HFF-Myc (cell line): Measurements from ENCODE around the gene SAPCD2.

Experiments used
- DNase-seq: peaks from one replicate; pipeline ENCODE4 v3.0.0-alpha.2; 2011; ENCODE audit warnings: low read depth; ENCODE audit errors: extremely low read depth
- H3K4me3 ChIP-seq: replicated peaks from 2 replicates; pipeline ENCODE4 v1.5.1; 2011; ENCODE audit warnings: low read depth, mild to moderate bottlenecking, control low read depth, low read length
- TF ChIP-seq, protein P1 (sequence below): IDR thresholded peaks from 2 replicates; pipeline ENCODE4 v1.5.1; 2012; ENCODE audit warnings: mild to moderate bottlenecking, low read depth, low read length, control low read depth; ENCODE audit errors: missing control alignments

Gene SAPCD2

DNA sequence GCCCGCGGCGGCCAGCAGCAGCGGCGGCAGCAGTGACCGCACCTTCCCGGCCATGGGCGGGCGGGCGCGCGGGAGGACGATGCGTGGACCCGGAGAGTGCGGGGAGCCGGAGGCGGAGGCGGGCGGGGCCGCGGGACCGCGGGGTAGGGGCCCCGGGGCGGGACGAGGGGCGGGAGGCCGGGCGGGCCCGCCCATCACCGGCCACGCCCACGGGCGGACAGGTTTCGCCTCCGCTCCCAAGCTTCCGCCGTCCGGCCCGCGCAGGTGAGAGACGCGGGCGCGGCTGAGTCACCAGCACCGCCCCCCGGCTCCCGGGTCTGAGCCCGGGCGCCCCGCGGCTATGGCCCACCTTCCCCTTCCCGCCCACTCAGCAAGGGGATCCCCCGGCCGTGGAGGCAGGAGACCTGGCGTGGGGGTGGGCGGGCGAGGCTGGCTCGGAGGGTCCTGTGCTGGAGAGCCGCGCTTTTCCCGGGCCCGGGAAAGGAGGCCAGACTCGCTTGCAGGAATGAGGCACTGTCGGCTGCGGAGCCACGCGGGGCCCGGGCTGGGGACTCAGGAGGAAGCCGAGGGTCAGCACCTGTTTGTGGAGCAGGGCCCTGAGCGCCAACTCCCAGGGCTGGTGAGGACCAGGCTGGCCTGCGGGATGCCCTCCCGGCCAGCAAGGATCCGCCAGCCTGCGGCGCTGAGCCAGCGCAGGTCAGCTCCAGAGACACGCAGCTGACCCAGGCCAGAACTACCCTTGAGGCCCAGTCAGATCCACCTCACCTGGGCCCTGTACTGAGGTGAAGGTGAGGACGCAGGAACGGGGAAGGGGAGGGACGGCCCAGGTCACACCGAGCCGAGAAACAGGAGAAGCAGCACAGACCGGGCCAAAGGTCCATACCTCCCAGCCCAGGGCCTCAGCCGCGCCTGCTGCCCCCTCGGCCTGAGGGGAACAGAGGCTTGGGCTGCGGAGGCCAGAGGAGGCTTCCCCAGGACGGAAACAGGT, 16.1 kb downstream of the SAPCD2 start, which contains the start of gene ENTPD2:
Gene ENTPD2, minus strand, starts transcription at position 118 of the 988 bp plus-strand sequence. Its CDS starts 64 bp downstream, at position 54.
- TF ChIP-seq, protein P1, sequence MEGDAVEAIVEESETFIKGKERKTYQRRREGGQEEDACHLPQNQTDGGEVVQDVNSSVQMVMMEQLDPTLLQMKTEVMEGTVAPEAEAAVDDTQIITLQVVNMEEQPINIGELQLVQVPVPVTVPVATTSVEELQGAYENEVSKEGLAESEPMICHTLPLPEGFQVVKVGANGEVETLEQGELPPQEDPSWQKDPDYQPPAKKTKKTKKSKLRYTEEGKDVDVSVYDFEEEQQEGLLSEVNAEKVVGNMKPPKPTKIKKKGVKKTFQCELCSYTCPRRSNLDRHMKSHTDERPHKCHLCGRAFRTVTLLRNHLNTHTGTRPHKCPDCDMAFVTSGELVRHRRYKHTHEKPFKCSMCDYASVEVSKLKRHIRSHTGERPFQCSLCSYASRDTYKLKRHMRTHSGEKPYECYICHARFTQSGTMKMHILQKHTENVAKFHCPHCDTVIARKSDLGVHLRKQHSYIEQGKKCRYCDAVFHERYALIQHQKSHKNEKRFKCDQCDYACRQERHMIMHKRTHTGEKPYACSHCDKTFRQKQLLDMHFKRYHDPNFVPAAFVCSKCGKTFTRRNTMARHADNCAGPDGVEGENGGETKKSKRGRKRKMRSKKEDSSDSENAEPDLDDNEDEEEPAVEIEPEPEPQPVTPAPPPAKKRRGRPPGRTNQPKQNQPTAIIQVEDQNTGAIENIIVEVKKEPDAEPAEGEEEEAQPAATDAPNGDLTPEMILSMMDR, result no peak
- no peak within 1 kb of the TSS for H3K4me3 ChIP-seq
- no peak for DNase-seq

DNA sequence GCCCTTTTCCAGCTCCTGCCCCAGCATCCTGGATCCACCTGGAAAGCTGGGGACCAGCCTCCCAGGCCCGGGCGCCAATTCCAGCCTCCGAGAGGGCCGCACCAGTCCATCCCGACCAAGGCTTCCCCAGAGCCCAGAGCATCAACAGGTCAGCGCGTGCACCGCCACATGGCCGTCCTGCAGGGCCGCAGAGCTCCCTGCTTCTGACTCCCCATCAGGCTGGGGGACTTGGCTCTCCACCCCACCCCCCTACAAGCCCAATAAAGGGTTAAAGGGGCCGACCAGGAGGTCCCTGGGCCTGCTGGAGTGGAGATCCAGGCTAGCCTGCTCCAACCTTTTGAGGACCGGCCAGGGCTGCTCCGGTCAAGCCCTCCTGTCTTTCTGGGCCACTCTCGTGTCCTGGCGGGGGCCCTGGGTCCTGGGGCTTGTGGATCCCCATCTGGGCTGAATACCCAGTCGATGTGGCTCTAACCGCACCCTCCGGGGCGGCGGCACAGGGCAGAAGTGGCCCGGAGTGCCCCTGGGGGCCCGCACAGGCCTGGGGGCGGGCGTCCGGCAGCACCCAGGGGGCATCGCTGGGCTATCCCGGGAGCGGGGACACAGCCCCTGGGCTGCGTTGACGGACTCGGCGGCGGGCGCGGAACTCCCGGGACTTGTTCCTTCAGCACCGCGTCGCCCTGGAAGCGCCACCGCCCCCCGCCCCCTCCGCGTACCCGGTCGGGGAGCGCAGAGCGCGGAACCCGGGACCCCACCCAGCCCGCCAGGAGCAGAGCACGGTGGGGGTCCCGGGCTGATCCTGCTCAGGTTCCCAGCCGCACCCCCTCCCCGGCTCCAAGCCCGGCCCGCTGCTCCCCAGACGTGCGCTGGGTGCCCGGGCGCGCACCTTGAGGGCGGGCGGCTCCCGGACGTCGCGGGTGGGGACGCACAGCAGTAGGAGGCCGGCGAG, 17.1 kb downstream of the SAPCD2 start:
- TF ChIP-seq, protein P1, result no peak
- no peak overlapping the region for H3K4me3 ChIP-seq
- DNase-seq, result no peak

DNA sequence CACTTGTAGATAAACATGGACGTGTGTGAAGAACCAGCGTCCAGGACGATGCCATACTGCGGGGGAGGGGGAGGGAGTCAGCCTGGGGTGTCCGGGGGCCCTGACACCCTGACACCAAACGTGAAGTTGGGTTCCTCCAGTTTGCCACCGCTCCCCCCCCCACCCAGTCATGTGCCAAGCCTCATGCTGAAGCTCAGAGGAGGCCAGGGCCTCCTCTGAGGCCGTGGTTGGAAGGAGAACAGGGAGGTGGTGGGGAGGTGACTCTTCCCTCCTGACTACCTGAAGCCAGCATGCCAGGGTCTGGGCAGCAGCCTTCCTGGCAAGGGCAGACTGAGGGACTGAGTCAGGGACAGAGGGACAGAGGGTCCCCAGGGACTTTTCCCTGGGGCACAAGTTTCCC, 18.1 kb downstream of the SAPCD2 start:
- no peak for DNase-seq
- H3K4me3 ChIP-seq, result no peak overlapping the region
- TF ChIP-seq, protein P1, result no peak

DNA sequence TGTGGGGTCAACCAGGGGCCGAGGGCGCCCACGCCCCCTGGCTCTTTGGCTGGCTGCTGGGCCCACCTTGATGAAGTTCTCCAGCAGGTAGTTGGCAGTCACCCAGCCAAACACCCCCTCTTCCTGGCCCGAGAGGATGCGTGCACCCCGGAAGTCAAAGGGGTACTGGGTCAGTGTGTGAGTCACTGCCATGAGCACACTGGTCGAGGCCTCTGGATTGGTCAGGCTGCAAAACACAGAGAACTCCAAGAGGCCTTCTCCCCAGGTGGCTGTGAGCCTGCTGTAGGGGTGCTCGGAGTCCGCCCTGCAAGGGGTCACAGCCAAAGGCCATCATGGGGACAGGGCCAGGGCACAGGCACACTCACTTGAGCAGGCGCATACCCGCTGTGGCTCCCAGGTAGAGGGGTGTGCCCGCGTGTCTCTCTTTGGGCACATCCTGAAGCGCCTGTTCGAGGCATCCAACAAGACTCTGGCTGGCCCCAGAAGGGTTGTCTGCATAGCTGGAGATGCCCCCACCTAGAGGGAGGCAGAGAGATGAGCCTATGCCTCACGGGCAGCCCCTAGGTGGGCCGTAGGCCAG, 19.1 kb downstream of the SAPCD2 start:
- no peak overlapping the region for H3K4me3 ChIP-seq
- no peak for DNase-seq
- TF ChIP-seq, protein P1, result no peak

DNA sequence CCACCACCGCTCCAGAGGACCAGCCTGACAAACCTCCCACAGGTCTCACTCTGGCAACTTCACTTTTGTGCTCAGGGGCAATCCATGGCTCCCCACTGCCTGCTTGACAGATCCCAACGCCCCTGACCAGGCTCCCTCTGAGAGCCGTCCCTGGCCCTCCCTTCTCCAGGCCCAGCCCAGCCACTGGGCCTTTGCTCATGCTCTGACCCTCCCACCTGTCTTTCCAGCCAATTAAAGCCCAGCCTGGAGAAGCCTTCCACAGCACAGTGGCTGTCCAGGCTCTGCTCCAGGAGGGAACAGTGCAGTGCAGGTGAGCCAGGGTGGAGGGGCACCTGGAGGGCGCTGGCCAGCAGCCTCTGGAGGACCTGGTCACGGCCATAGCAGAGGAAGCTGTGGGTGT, 19.8 kb downstream of the SAPCD2 start:
- TF ChIP-seq, protein P1, result no peak
- no peak for DNase-seq

More for the DNA sequence above, 19.8 kb downstream of the SAPCD2 start:
- H3K4me3 ChIP-seq, result no peak overlapping the region
